Measurements from ENCODE around the gene ZNF689. TPM values are rescaled to one million over a fixed set of nuclear protein-coding genes. Genes with fewer than 3 reads are reported as not detected.
A peak's percentile ranks its signal among the peaks of the same experiment; 100 is the strongest.

The ZNF689 gene
- polyA plus RNA-seq, 1 donor from 2014 or later = 10.6 TPM

- H3K36me3 ChIP-seq (ENCODE audit: insufficient read depth, low read length) = peaks cover 1% of the 10 kb centered on the region
- H2AFZ ChIP-seq (ENCODE audit: low read depth, low read length) = peak within 1 kb of the TSS; percentile 36
- H3K9ac ChIP-seq (ENCODE audit: low read length) = peak within 1 kb of the TSS; percentile 93
- peak within 1 kb of the TSS; percentile 89 for H3K4me2 ChIP-seq (ENCODE audit: low read length)
- H3K4me3 ChIP-seq (ENCODE audit: low read length) = peak within 1 kb of the TSS; percentile 94
- no peaks in the 10 kb centered on the region for H3K9me3 ChIP-seq (ENCODE audit: low read length)
- H3K27me3 ChIP-seq (ENCODE audit: insufficient read depth, low read depth, low read length) = no peaks in the 10 kb centered on the region
- H3K9me2 ChIP-seq (ENCODE audit: insufficient read depth, low read length) = no peaks in the 10 kb centered on the region
- peaks cover 6% of the 10 kb centered on the region for H3F3A ChIP-seq (ENCODE audit: insufficient read depth, low read length, poor library complexity, severe bottlenecking)
- peak within 1 kb of the TSS; percentile 97 for H3K27ac ChIP-seq (ENCODE audit: low read length)
- peaks cover 32% of the 10 kb centered on the region for H3K79me2 ChIP-seq (replicated peaks; ENCODE audit: insufficient read depth, low read length)
- TF ChIP-seq SMC3 (conservative IDR thresholded peaks at IDR 0.05; ENCODE audit: poor library complexity) (peak; percentile 87), TAF1 (IDR thresholded peaks at IDR 0.05; ENCODE audit: low read depth) (peak; percentile 57), CTCF (IDR thresholded peaks at IDR 0.05; ENCODE audit: poor library complexity, severe bottlenecking) (peak; percentile 100), RAD21 (conservative IDR thresholded peaks at IDR 0.05) (peak; percentile 89), MXI1 (conservative IDR thresholded peaks at IDR 0.05; ENCODE audit: poor library complexity, severe bottlenecking) (peak; percentile 86), EP300 (conservative IDR thresholded peaks at IDR 0.05; ENCODE audit: poor library complexity, severe bottlenecking) (peak; percentile 31), EZH2 (IDR thresholded peaks at IDR 0.05; ENCODE audit: borderline replicate concordance, insufficient read depth, low read length, poor library complexity, severe bottlenecking) (no peak), REST (IDR thresholded peaks at IDR 0.05; ENCODE audit: borderline replicate concordance) (peak; percentile 16), POLR2AphosphoS5 (IDR thresholded peaks at IDR 0.05) (peak; percentile 98)
- no peaks in the 10 kb centered on the region for H4K20me1 ChIP-seq (ENCODE audit: insufficient read depth)
Measured at GRCh38 chr16:30657866-30658730, 47.9 kb upstream of the ZNF689 start, which contains the start of gene FBRS. FBRS (plus strand) TSS chr16:30658431; CDS start chr16:30659519, 1,088 bp downstream.

GRCh38 chr16:30656974-30657865, 47.0 kb upstream of the ZNF689 start:
- H3K9ac ChIP-seq (ENCODE audit: low read length) = peak overlapping the region; percentile 73
- peak overlapping the region; percentile 66 for H3K4me3 ChIP-seq (ENCODE audit: low read length)
- TF ChIP-seq REST (IDR thresholded peaks at IDR 0.05; ENCODE audit: borderline replicate concordance) (peak; percentile 3), EP300 (conservative IDR thresholded peaks at IDR 0.05; ENCODE audit: poor library complexity, severe bottlenecking) (no peak)
- no peaks in the 10 kb centered on the region for H3K9me3 ChIP-seq (ENCODE audit: low read length)
- no peaks in the 10 kb centered on the region for H3K27me3 ChIP-seq (ENCODE audit: insufficient read depth, low read depth, low read length)
- H3K27ac ChIP-seq (ENCODE audit: low read length) = peak overlapping the region; percentile 87
- H2AFZ ChIP-seq (ENCODE audit: low read depth, low read length) = no peak overlapping the region
- no peaks in the 10 kb centered on the region for H3K36me3 ChIP-seq (ENCODE audit: insufficient read depth, low read length)
- H3F3A ChIP-seq (ENCODE audit: insufficient read depth, low read length, poor library complexity, severe bottlenecking) = peaks cover 6% of the 10 kb centered on the region
- no peaks in the 10 kb centered on the region for H4K20me1 ChIP-seq (ENCODE audit: insufficient read depth)
- H3K79me2 ChIP-seq (replicated peaks; ENCODE audit: insufficient read depth, low read length) = peaks cover 36% of the 10 kb centered on the region
- peak overlapping the region; percentile 89 for H3K4me2 ChIP-seq (ENCODE audit: low read length)
- H3K9me2 ChIP-seq (ENCODE audit: insufficient read depth, low read length) = no peaks in the 10 kb centered on the region
